H9 (cell line): ENCODE results near the gene CBX5. TPM values are rescaled to one million over a fixed set of nuclear protein-coding genes. Genes with fewer than 3 reads are reported as not detected.
"Not testable (repeated sequence)": the region's sequence is repeated elsewhere in the genome, so short reads cannot be mapped to it uniquely, and the experiment has no call there.

Experiments used
- DNase-seq: peaks from one replicate; pipeline ENCODE4 v3.0.0-alpha.2; 2017
- H2AFZ ChIP-seq: one replicate; pipeline ENCODE4 v1.6.1; 2013; ENCODE audit warnings: mild to moderate bottlenecking, low read length, control low read depth, moderate library complexity
- H2AK5ac ChIP-seq: 2 replicates; pipeline ENCODE4 v1.6.1; 2013; ENCODE audit warnings: low read length, control low read depth, mixed read lengths; ENCODE audit not compliant: insufficient read length
- H2BK120ac ChIP-seq: one replicate; pipeline ENCODE4 v1.6.1; 2013; ENCODE audit warnings: low read depth, mild to moderate bottlenecking, low read length, control low read depth, inconsistent platforms; ENCODE audit not compliant: poor library complexity, severe bottlenecking
- H2BK12ac ChIP-seq: 2 replicates; pipeline ENCODE4 v1.6.1; 2013; ENCODE audit warnings: low read length, control low read depth, mixed read lengths, low read depth; ENCODE audit not compliant: insufficient read length
- H2BK15ac ChIP-seq: 2 replicates; pipeline ENCODE4 v1.6.1; 2013; ENCODE audit warnings: low read depth, low read length, control low read depth
- H2BK20ac ChIP-seq: one replicate; pipeline ENCODE4 v1.6.1; 2013; ENCODE audit warnings: low read depth, mild to moderate bottlenecking, low read length, control low read depth, inconsistent platforms; ENCODE audit not compliant: poor library complexity, severe bottlenecking
- H2BK5ac ChIP-seq: 2 replicates; pipeline ENCODE4 v1.6.1; 2013; ENCODE audit warnings: low read length, control low read depth, mixed read lengths; ENCODE audit not compliant: insufficient read length
- H3K14ac ChIP-seq: 2 replicates; pipeline ENCODE4 v1.6.1; 2013; ENCODE audit warnings: low read length, control low read depth; ENCODE audit not compliant: insufficient read depth
- H3K18ac ChIP-seq: 2 replicates; pipeline ENCODE4 v1.6.1; 2013; ENCODE audit warnings: low read depth, mild to moderate bottlenecking, mixed read lengths, low read length, control low read depth; ENCODE audit not compliant: insufficient read length
- H3K23ac ChIP-seq: 2 replicates; pipeline ENCODE4 v1.6.1; 2013; ENCODE audit warnings: low read length, control low read depth, mixed read lengths, low read depth; ENCODE audit not compliant: insufficient read length
- H3K23me2 ChIP-seq: 2 replicates; pipeline ENCODE4 v1.6.1; 2013; ENCODE audit warnings: low read depth, mild to moderate bottlenecking, mixed read lengths, low read length, control low read depth; ENCODE audit not compliant: insufficient read length, poor library complexity, severe bottlenecking
- H3K27ac ChIP-seq: 2 replicates; pipeline ENCODE4 v1.5.1; 2013; ENCODE audit warnings: low read length, control low read depth, mixed read lengths, low read depth; ENCODE audit not compliant: insufficient read length
- H3K27me3 ChIP-seq: 2 replicates; pipeline ENCODE4 v1.6.1; 2013; ENCODE audit warnings: low read length, control low read depth, inconsistent platforms; ENCODE audit not compliant: insufficient read depth
- H3K4ac ChIP-seq: 2 replicates; pipeline ENCODE4 v1.6.1; 2013; ENCODE audit warnings: low read depth, mild to moderate bottlenecking, control low read depth, inconsistent platforms, low read length, moderate library complexity
- H3K4me1 ChIP-seq: 2 replicates; pipeline ENCODE4 v1.6.1; 2013; ENCODE audit warnings: low read length, control low read depth, inconsistent platforms; ENCODE audit not compliant: insufficient read depth
- H3K4me2 ChIP-seq: 2 replicates; pipeline ENCODE4 v1.6.1; 2013; ENCODE audit warnings: low read length, control low read depth, mixed read lengths; ENCODE audit not compliant: insufficient read length, insufficient read depth
- H3K56ac ChIP-seq: 2 replicates; pipeline ENCODE4 v1.6.1; 2013; ENCODE audit warnings: low read depth, mild to moderate bottlenecking, mixed read lengths, low read length, control low read depth; ENCODE audit not compliant: insufficient read length
- H3K79me1 ChIP-seq: 2 replicates; pipeline ENCODE4 v1.6.1; 2013; ENCODE audit warnings: low read depth, mild to moderate bottlenecking, moderate library complexity, low read length, control low read depth, inconsistent platforms; ENCODE audit not compliant: insufficient read depth, poor library complexity, severe bottlenecking
- H3K79me2 ChIP-seq: 2 replicates; pipeline ENCODE4 v1.6.1; 2013; ENCODE audit warnings: low read length, control low read depth, inconsistent platforms; ENCODE audit not compliant: insufficient read depth
- H3K9ac ChIP-seq: 2 replicates; pipeline ENCODE4 v1.6.1; 2013; ENCODE audit warnings: low read length, control low read depth, mixed read lengths; ENCODE audit not compliant: insufficient read length; ENCODE audit errors: extremely low read depth
- H3K9me3 ChIP-seq: one replicate; pipeline ENCODE4 v1.6.1; 2013; ENCODE audit warnings: low read depth, low read length, inconsistent platforms; ENCODE audit not compliant: control insufficient read depth
- H3T11ph ChIP-seq: one replicate; pipeline ENCODE4 v1.6.1; 2013; ENCODE audit warnings: mild to moderate bottlenecking, low read length, control low read depth, inconsistent platforms
- H4K20me1 ChIP-seq: one replicate; pipeline ENCODE4 v1.6.1; 2013; ENCODE audit not compliant: control insufficient read depth, insufficient read length, insufficient read depth
- H4K5ac ChIP-seq: 2 replicates; pipeline ENCODE4 v1.6.1; 2013; ENCODE audit warnings: low read depth, mild to moderate bottlenecking, mixed read lengths, low read length, control low read depth; ENCODE audit not compliant: insufficient read length
- H4K8ac ChIP-seq: replicated peaks from 2 replicates; pipeline ENCODE4 v1.6.1; 2013; ENCODE audit warnings: low read length, control low read depth, mixed read lengths, low read depth; ENCODE audit not compliant: insufficient read length
- H4K91ac ChIP-seq: 2 replicates; pipeline ENCODE4 v1.6.1; 2013; ENCODE audit warnings: low read depth, mild to moderate bottlenecking, moderate library complexity, mixed read lengths, low read length, control low read depth; ENCODE audit not compliant: insufficient read length
- H3K27ac Mint-ChIP-seq, 3 experiments: 2 replicates in 2 of 3; 3 replicates in 1 of 3; pipeline ENCODE4 v1.8.0; 2020 to 2021; ENCODE audit warnings: mixed read lengths in 3 of 3, mild to moderate bottlenecking in 1 of 3, moderate library complexity in 1 of 3
- H3K27me3 Mint-ChIP-seq: 2 replicates; pipeline ENCODE4 v1.8.0; 2021; ENCODE audit warnings: low read depth, mild to moderate bottlenecking, moderate library complexity, mixed read lengths
- H3K36me3 Mint-ChIP-seq, 3 experiments: 2 replicates in 2 of 3; 3 replicates in 1 of 3; pipeline ENCODE4 v1.8.0; 2020 to 2021; ENCODE audit warnings: low read depth in 3 of 3, mixed read lengths in 3 of 3; ENCODE audit not compliant: insufficient read depth in 1 of 3
- H3K4me1 Mint-ChIP-seq, 2 experiments: 2 replicates each; pipeline ENCODE4 v1.8.0; 2020; ENCODE audit warnings: mixed read lengths in 2 of 2
- H3K4me3 Mint-ChIP-seq, 2 experiments: 2 replicates in 1 of 2; 3 replicates in 1 of 2; pipeline ENCODE4 v1.8.0; 2020 to 2021; ENCODE audit warnings: mild to moderate bottlenecking in 2 of 2, mixed read lengths in 2 of 2, moderate library complexity in 1 of 2
- H3K9me3 Mint-ChIP-seq, 2 experiments: 2 replicates in 1 of 2; 3 replicates in 1 of 2; pipeline ENCODE4 v1.8.0; 2020; ENCODE audit warnings: mild to moderate bottlenecking in 2 of 2, mixed read lengths in 2 of 2, moderate library complexity in 1 of 2
- CTCF ChIP-seq: fragments of 200-600 bp; sonication (generic); conservative IDR thresholded peaks from 3 replicates; pipeline ENCODE4 v1.8.0; 2021; ENCODE audit warnings: antibody characterized with exemption, mild to moderate bottlenecking
- WGBS: extraction: QIAGEN DNeasy Blood & Tissue Kit; methylation state at CpG from one replicate; pipeline ENCODE4 v1.1.7; 2013; ENCODE audit warnings: missing lambda C conversion rate, low lambda C conversion rate, mixed read lengths; ENCODE audit not compliant: insufficient read length; ENCODE audit errors: extremely low coverage; 5-methylcytosine and 5-hydroxymethylcytosine counted together
- total RNA-seq: library from RNA; stranded (reverse); gene quantifications from 2 replicates; pipeline ENCODE4 v1.2.1, GENCODE V29; 2021

CBX5 gene
- total RNA-seq, 1 experiment from 2014 or later = 206 TPM

GRCh38 chr12:54228471-54228870, 51.5 kb downstream of the CBX5 start:
- no peak for DNase-seq
- Histone ChIP-seq H4K5ac (no peak overlapping the region), H3K9me3 (no peaks in the 10 kb centered on the region), H3K79me1 (no peaks in the 10 kb centered on the region), H3K27me3 (no peaks in the 10 kb centered on the region), H3K9ac (no peak overlapping the region), H2AK5ac (no peak overlapping the region), H3K79me2 (no peaks in the 10 kb centered on the region), H2BK15ac (no peak overlapping the region), H2AFZ (no peak overlapping the region), H4K8ac (no peak overlapping the region), H3K4me1 (no peaks in the 10 kb centered on the region; the same call in 1 of the 2 replicates), H4K20me1 (no peaks in the 10 kb centered on the region), H2BK120ac (no peak overlapping the region), H2BK12ac (no peak overlapping the region), H2BK20ac (no peak overlapping the region), H3K4ac (no peak overlapping the region), H3K4me2 (no peak overlapping the region), H3K23me2 (no peaks in the 10 kb centered on the region), H3T11ph (no peak overlapping the region), H3K14ac (no peak overlapping the region), H3K27ac (no peak overlapping the region), H2BK5ac (no peak overlapping the region), H3K56ac (no peak overlapping the region), H3K18ac (no peak overlapping the region), H3K23ac (no peak overlapping the region), H4K91ac (no peak overlapping the region)
- no CpG with 5 or more reads among the region's 1 CpG for WGBS
- Mint-ChIP-seq H3K36me3 (peaks cover 0 to 2% (median 0%) of the 10 kb centered on the region in 3 experiments; a peak in 4 of 7 replicates), H3K4me3 (no peak overlapping the region; a peak in 1 of 5 replicates), H3K9me3 (no peaks in the 10 kb centered on the region), H3K27ac (peak overlapping the region in 2 of 3 experiments; percentile 33; a peak in 4 of 7 replicates), H3K27me3 (no peaks in the 10 kb centered on the region), H3K4me1 (peaks cover 34 to 42% of the 10 kb centered on the region in 2 experiments)
- no peak for TF ChIP-seq CTCF

- not testable (repeated sequence) for H2BK120ac ChIP-seq, H3K79me1 ChIP-seq, H3K4me1 ChIP-seq, H3K9me3 Mint-ChIP-seq, H3K79me2 ChIP-seq, H3K27ac ChIP-seq, H3K23ac ChIP-seq, H3K4me2 ChIP-seq, H3K9me3 ChIP-seq, H4K20me1 ChIP-seq, H3K9ac ChIP-seq, H2BK5ac ChIP-seq, H2AFZ ChIP-seq, H3K56ac ChIP-seq, H3K23me2 ChIP-seq, H2BK12ac ChIP-seq, H4K8ac ChIP-seq, H2BK15ac ChIP-seq, H3K4ac ChIP-seq, H3K36me3 Mint-ChIP-seq, H3K27me3 ChIP-seq, H2BK20ac ChIP-seq, H3K27me3 Mint-ChIP-seq, H4K91ac ChIP-seq, H2AK5ac ChIP-seq, DNase-seq, H3K14ac ChIP-seq, H3K27ac Mint-ChIP-seq, H4K5ac ChIP-seq, H3K4me3 Mint-ChIP-seq, H3T11ph ChIP-seq, H3K18ac ChIP-seq
- H3K4me1 Mint-ChIP-seq = peaks cover 28 to 37% of the 10 kb centered on the region in 2 experiments
- WGBS = no CpG with 5 or more reads among the region's 6 CpGs
Observed at GRCh38 chr12:54227927-54228326, 52.0 kb downstream of the CBX5 start.
